Measurements from ENCODE around the gene EDN2.

Gene EDN2

GRCh38 chr1:41484402-41485241, at the start of gene EDN2:
EDN2 (minus strand) TSS chr1:41484683; CDS start chr1:41484601, 82 bp downstream.
- DNase-seq (ENCODE audit: low spot score), result no peak

- DNase-seq (ENCODE audit: low spot score), result no peak
Observed at GRCh38 chr1:41533731-41534080, 49.2 kb upstream of the EDN2 start.

- no peak for DNase-seq (ENCODE audit: low spot score)
Observed at GRCh38 chr1:41533016-41533730, 48.7 kb upstream of the EDN2 start.

- no peak for DNase-seq (ENCODE audit: low spot score)
Observed at GRCh38 chr1:41532206-41532975, 47.9 kb upstream of the EDN2 start.

- no peak for DNase-seq (ENCODE audit: low spot score)
Observed at GRCh38 chr1:41530411-41530810, 45.9 kb upstream of the EDN2 start.

- no peak for DNase-seq (ENCODE audit: low spot score)
Observed at GRCh38 chr1:41529621-41530395, 45.3 kb upstream of the EDN2 start.

- no peak for DNase-seq (ENCODE audit: low spot score)
Observed at GRCh38 chr1:41528726-41529605, 44.5 kb upstream of the EDN2 start.

GRCh38 chr1:41528106-41528505, 43.6 kb upstream of the EDN2 start:
- DNase-seq (ENCODE audit: low spot score), result no peak

- no peak for DNase-seq (ENCODE audit: low spot score)
Observed at GRCh38 chr1:41526956-41527561, 42.6 kb upstream of the EDN2 start.

- DNase-seq (ENCODE audit: low spot score), result no peak
Observed at GRCh38 chr1:41525891-41526587, 41.6 kb upstream of the EDN2 start.

- no peak for DNase-seq (ENCODE audit: low spot score)
Observed at GRCh38 chr1:41524676-41525675, 40.5 kb upstream of the EDN2 start.

GRCh38 chr1:41523949-41524675, 39.6 kb upstream of the EDN2 start:
- no peak for DNase-seq (ENCODE audit: low spot score)

GRCh38 chr1:41523071-41523470, 38.6 kb upstream of the EDN2 start:
- no peak for DNase-seq (ENCODE audit: low spot score)

GRCh38 chr1:41521766-41522165, 37.3 kb upstream of the EDN2 start:
- DNase-seq (ENCODE audit: low spot score), result no peak

GRCh38 chr1:41520951-41521752, 36.7 kb upstream of the EDN2 start:
- no peak for DNase-seq (ENCODE audit: low spot score)

GRCh38 chr1:41519667-41520066, 35.2 kb upstream of the EDN2 start:
- no peak for DNase-seq (ENCODE audit: low spot score)

- DNase-seq (ENCODE audit: low spot score), result no peak
Observed at GRCh38 chr1:41518471-41518870, 34.0 kb upstream of the EDN2 start.
